ENCODE measurements around the gene EPS8L1.
A peak's percentile ranks its signal among the peaks of the same experiment; 100 is the strongest.

EPS8L1 gene

GRCh38 chr19:55115446-55116065 is 39.9 kb downstream of the EPS8L1 start:
- DNase-seq (ENCODE audit: low read depth in 2 of 2), result no peak

GRCh38 chr19:55116232-55116858 is 40.7 kb downstream of the EPS8L1 start:
- peak in 1 of 2 donors; percentile 21 for DNase-seq (ENCODE audit: low read depth in 2 of 2)

GRCh38 chr19:55116859-55117662 is 41.4 kb downstream of the EPS8L1 start, which contains the start of gene PPP1R12C:
TSS of gene PPP1R12C (minus strand) at chr19:55117637. CDS start at chr19:55117543, 94 bp downstream.
- DNase-seq (ENCODE audit: low read depth in 2 of 2), result no peak

- peak; percentile 96 for DNase-seq (ENCODE audit: low read depth in 2 of 2)
Observed at GRCh38 chr19:55117663-55118391, 42.2 kb downstream of the EPS8L1 start.

- no peak for DNase-seq (ENCODE audit: low read depth in 2 of 2)
Observed at GRCh38 chr19:55118401-55118991, 42.8 kb downstream of the EPS8L1 start.

- DNase-seq (ENCODE audit: low read depth in 2 of 2), result no peak
Observed at GRCh38 chr19:55119053-55119452, 43.4 kb downstream of the EPS8L1 start.

- no peak for DNase-seq (ENCODE audit: low read depth in 2 of 2)
Observed at GRCh38 chr19:55131421-55131820, 55.8 kb downstream of the EPS8L1 start.

GRCh38 chr19:55132453-55133129 is 56.9 kb downstream of the EPS8L1 start:
- no peak for DNase-seq (ENCODE audit: low read depth in 2 of 2)

- DNase-seq (ENCODE audit: low read depth in 2 of 2), result no peak
Observed at GRCh38 chr19:55133639-55134444, 58.2 kb downstream of the EPS8L1 start.

- no peak for DNase-seq (ENCODE audit: low read depth in 2 of 2)
Observed at GRCh38 chr19:55134736-55135135, 59.1 kb downstream of the EPS8L1 start.

GRCh38 chr19:55136399-55137102 is 60.9 kb downstream of the EPS8L1 start:
- no peak for DNase-seq (ENCODE audit: low read depth in 2 of 2)

All from activated CD8-positive, alpha-beta memory T cell treated with anti-CD3 and anti-CD28 coated beads for 4 hours (primary cell).